Trophoblast cell (in vitro differentiated cells and primary cell): Measurements from ENCODE around the gene CHST11.

Experiments
- DNase-seq, 2 donors: peaks; one replicate each; pipeline ENCODE4 v3.0.0-alpha.2; 2016
- H2AFZ ChIP-seq: 2 replicates; pipeline ENCODE4 v1.6.1; 2013; ENCODE audit warnings: low read length, moderate library complexity, mild to moderate bottlenecking; ENCODE audit not compliant: insufficient read depth, poor library complexity
- H2AK5ac ChIP-seq: 2 replicates; pipeline ENCODE4 v1.6.1; 2013; ENCODE audit warnings: mild to moderate bottlenecking, low read length
- H2BK120ac ChIP-seq: 2 replicates; pipeline ENCODE4 v1.6.1; 2013; ENCODE audit warnings: low read length, mild to moderate bottlenecking, moderate library complexity; ENCODE audit not compliant: insufficient read depth, poor library complexity
- H2BK12ac ChIP-seq: 2 replicates; pipeline ENCODE4 v1.6.1; 2013; ENCODE audit warnings: mild to moderate bottlenecking, low read length, moderate library complexity
- H2BK5ac ChIP-seq: 2 replicates; pipeline ENCODE4 v1.6.1; 2013; ENCODE audit warnings: low read length, low read depth, moderate library complexity, mild to moderate bottlenecking; ENCODE audit not compliant: poor library complexity
- H3K14ac ChIP-seq: 2 replicates; pipeline ENCODE4 v1.6.1; 2013; ENCODE audit warnings: mild to moderate bottlenecking, low read length
- H3K18ac ChIP-seq: 2 replicates; pipeline ENCODE4 v1.6.1; 2013; ENCODE audit warnings: mild to moderate bottlenecking, low read length
- H3K23ac ChIP-seq: 2 replicates; pipeline ENCODE4 v1.6.1; 2013; ENCODE audit warnings: low read length
- H3K27ac ChIP-seq: 2 replicates; pipeline ENCODE4 v1.5.1; 2013; ENCODE audit warnings: low read depth, mild to moderate bottlenecking, inconsistent platforms, low read length, moderate library complexity
- H3K27me3 ChIP-seq: 2 replicates; pipeline ENCODE4 v1.6.1; 2013; ENCODE audit warnings: inconsistent platforms, mild to moderate bottlenecking, low read length, moderate library complexity; ENCODE audit not compliant: insufficient read depth
- H3K36me3 ChIP-seq, 2 experiments: 1 replicate in 1 of 2; 2 replicates in 1 of 2; pipeline ENCODE4 v1.6.1; 2013; ENCODE audit warnings: low read length in 2 of 2, mild to moderate bottlenecking in 2 of 2, moderate library complexity in 1 of 2; ENCODE audit not compliant: insufficient read depth in 2 of 2, control insufficient read depth in 1 of 2
- H3K4ac ChIP-seq: 2 replicates; pipeline ENCODE4 v1.6.1; 2013; ENCODE audit warnings: low read depth, mild to moderate bottlenecking, low read length, moderate library complexity
- H3K4me1 ChIP-seq, 2 experiments: 1 replicate in 1 of 2; 2 replicates in 1 of 2; pipeline ENCODE4 v1.6.1; 2013; ENCODE audit warnings: low read length in 2 of 2, mild to moderate bottlenecking in 2 of 2, moderate library complexity in 1 of 2; ENCODE audit not compliant: insufficient read depth in 2 of 2, control insufficient read depth in 1 of 2
- H3K4me2 ChIP-seq: 2 replicates; pipeline ENCODE4 v1.6.1; 2013; ENCODE audit warnings: inconsistent platforms, mild to moderate bottlenecking, low read length, moderate library complexity
- H3K4me3 ChIP-seq: 2 replicates; pipeline ENCODE4 v1.5.1; 2013; ENCODE audit warnings: mild to moderate bottlenecking, low read depth, low read length, inconsistent platforms
- H3K79me1 ChIP-seq: one replicate; pipeline ENCODE4 v1.6.1; 2013; ENCODE audit warnings: low read length
- H3K79me2 ChIP-seq: 2 replicates; pipeline ENCODE4 v1.6.1; 2013; ENCODE audit warnings: low read length, mild to moderate bottlenecking; ENCODE audit not compliant: control insufficient read depth, insufficient read depth, poor library complexity
- H3K9ac ChIP-seq: 2 replicates; pipeline ENCODE4 v1.6.1; 2013; ENCODE audit warnings: mild to moderate bottlenecking, low read length
- H3K9me3 ChIP-seq: 2 replicates; pipeline ENCODE4 v1.6.1; 2013; ENCODE audit warnings: low read depth, mild to moderate bottlenecking, control low read depth, inconsistent platforms, low read length; ENCODE audit not compliant: insufficient read depth
- H4K12ac ChIP-seq: 2 replicates; pipeline ENCODE4 v1.6.1; 2013; ENCODE audit warnings: low read depth, mild to moderate bottlenecking, low read length, moderate library complexity
- H4K8ac ChIP-seq: 2 replicates; pipeline ENCODE4 v1.6.1; 2013; ENCODE audit warnings: low read depth, mild to moderate bottlenecking, low read length, moderate library complexity
- H4K91ac ChIP-seq: one replicate; pipeline ENCODE4 v1.6.1; 2013; ENCODE audit warnings: low read depth, mild to moderate bottlenecking, low read length, moderate library complexity
- WGBS: extraction: QIAGEN DNeasy Blood & Tissue Kit; methylation state at CpG from one replicate; pipeline ENCODE4 v1.1.7; 2013; ENCODE audit warnings: missing lambda C conversion rate; ENCODE audit not compliant: insufficient read length, insufficient coverage; ENCODE audit errors: extremely low coverage; 5-methylcytosine and 5-hydroxymethylcytosine counted together

CHST11 gene

DNA sequence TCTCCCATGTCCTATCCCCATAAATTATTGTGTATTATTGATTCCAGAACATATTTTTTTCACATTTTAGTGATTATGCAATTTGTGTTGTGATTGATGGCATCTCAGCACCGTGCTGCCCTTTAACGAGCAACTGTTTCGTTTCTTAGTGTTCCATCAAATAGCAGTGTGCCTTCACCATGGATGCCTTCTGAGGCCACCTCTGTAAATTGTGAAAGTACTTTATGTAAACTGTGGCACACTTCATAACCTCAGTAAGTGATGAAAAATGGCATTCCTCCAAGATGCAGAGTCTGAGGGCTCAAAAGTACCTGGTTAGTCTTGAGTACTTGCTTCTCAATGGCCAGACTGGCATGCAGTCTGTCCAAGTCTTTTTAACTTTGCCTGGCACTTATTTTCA, 8.2 kb downstream of the CHST11 start:
- H2AFZ ChIP-seq: no peak overlapping the region

DNA sequence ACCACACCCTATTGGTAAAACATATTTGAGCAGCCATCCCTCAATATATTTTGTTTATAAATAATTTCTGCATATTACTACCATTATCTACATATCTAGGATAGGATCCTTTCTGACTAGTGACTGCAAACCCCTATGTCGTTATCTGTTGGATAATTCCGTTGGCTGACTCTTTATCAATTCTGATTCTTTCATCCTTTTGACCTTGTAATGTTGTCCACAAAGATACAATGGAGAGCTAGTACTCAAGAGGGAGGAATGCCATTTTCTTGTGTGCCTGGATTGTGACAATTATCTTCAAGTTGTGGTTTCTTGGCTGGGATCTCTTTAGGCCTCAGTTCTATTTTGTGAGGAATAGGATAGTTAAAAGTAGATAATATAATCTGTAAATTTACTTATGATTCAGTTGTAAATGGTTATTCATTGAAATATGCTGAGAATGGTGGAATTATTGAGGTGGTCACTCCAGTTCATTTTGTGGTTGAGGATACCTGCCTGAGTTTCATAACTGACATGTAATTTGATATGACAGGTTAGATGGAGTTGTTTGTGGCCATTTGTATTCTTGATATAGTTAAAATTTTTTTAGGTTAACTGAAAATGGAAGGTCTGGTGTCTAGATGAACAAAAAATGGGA, 10.1 kb downstream of the CHST11 start:
- H3K9me3 ChIP-seq: no peaks in the 10 kb centered on the region
- no peak overlapping the region for H3K18ac ChIP-seq
- H2BK120ac ChIP-seq: no peak overlapping the region
- no peak overlapping the region for H4K91ac ChIP-seq
- H3K79me2 ChIP-seq: no peaks in the 10 kb centered on the region
- no peak overlapping the region for H3K23ac ChIP-seq
- no peaks in the 10 kb centered on the region for H3K79me1 ChIP-seq
- H3K36me3 ChIP-seq: no peaks in the 10 kb centered on the region
- no peak overlapping the region for H3K27ac ChIP-seq
- no peak overlapping the region for H4K12ac ChIP-seq
- peaks cover 0 to 2% of the 10 kb centered on the region in 2 experiments for H3K4me1 ChIP-seq
- H4K8ac ChIP-seq: no peak overlapping the region
- no peak overlapping the region for H3K14ac ChIP-seq
- WGBS: no CpG with 5 or more reads among the region's 2 CpGs
- no peak overlapping the region for H2AK5ac ChIP-seq
- H3K4me3 ChIP-seq: no peak overlapping the region
- no peak overlapping the region for H2AFZ ChIP-seq
- H3K27me3 ChIP-seq: no peaks in the 10 kb centered on the region
- no peak overlapping the region for H3K4me2 ChIP-seq
- no peak for DNase-seq
- no peak overlapping the region for H2BK12ac ChIP-seq
- H3K4ac ChIP-seq: no peak overlapping the region
- no peak overlapping the region for H3K9ac ChIP-seq
- H2BK5ac ChIP-seq: no peak overlapping the region

More for the DNA sequence above, 8.2 kb downstream of the CHST11 start:
- H3K79me2 ChIP-seq: no peaks in the 10 kb centered on the region
- H4K8ac ChIP-seq: no peak overlapping the region
- no peak overlapping the region for H4K91ac ChIP-seq
- no peaks in the 10 kb centered on the region for H3K36me3 ChIP-seq
- H2BK5ac ChIP-seq: no peak overlapping the region
- H2BK120ac ChIP-seq: no peak overlapping the region
- no peak overlapping the region for H2BK12ac ChIP-seq
- no peaks in the 10 kb centered on the region for H3K79me1 ChIP-seq
- H2AK5ac ChIP-seq: no peak overlapping the region
- no peak overlapping the region for H3K14ac ChIP-seq
- WGBS: no CpG with 5 or more reads among the region's 3 CpGs
- H3K23ac ChIP-seq: no peak overlapping the region
- no peak for DNase-seq
- H3K4ac ChIP-seq: no peak overlapping the region
- H4K12ac ChIP-seq: no peak overlapping the region
- H3K18ac ChIP-seq: no peak overlapping the region
- H3K4me2 ChIP-seq: no peak overlapping the region
- H3K9me3 ChIP-seq: no peaks in the 10 kb centered on the region
- H3K27me3 ChIP-seq: no peaks in the 10 kb centered on the region
- H3K9ac ChIP-seq: no peak overlapping the region
- no peak overlapping the region for H3K4me3 ChIP-seq
- H3K4me1 ChIP-seq: peaks cover 7 to 8% of the 10 kb centered on the region in 2 experiments
- no peak overlapping the region for H3K27ac ChIP-seq

DNA sequence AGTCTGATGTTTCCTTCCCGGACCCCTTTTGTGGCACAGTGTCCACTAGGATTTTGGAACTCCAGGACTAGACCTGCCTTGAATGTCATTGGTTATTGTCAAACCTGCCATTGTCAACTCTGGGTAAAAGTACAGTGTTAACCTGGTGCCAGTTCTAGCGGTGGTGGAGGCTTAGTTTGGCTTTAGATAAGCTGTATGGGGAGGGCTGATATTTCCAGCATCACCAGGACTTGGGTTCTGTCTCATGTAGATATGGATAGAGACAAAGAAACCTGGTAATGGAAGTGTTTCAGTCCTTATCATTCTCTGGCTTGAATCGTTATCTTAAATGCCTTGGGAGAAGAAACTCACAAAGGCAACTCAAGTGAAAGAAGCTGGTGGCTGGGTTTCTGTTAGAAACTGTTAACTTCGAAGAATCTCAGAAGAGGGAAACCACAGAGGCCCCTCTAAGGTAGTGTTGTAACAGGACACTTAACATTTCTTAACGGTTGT, 10.6 kb downstream of the CHST11 start:
- Histone ChIP-seq H2BK120ac (no peak overlapping the region), H3K4me2 (no peak overlapping the region), H3K4me3 (no peak overlapping the region), H3K4ac (no peak overlapping the region), H3K27me3 (no peaks in the 10 kb centered on the region), H3K27ac (no peak overlapping the region), H3K36me3 (no peaks in the 10 kb centered on the region), H3K79me1 (no peaks in the 10 kb centered on the region), H3K18ac (no peak overlapping the region), H3K79me2 (no peaks in the 10 kb centered on the region), H2AK5ac (no peak overlapping the region), H2BK12ac (no peak overlapping the region), H2AFZ (no peak overlapping the region), H4K91ac (no peak overlapping the region), H3K9me3 (no peaks in the 10 kb centered on the region), H4K8ac (no peak overlapping the region), H3K9ac (no peak overlapping the region), H3K14ac (no peak overlapping the region), H3K4me1 (peaks cover 0 to 2% of the 10 kb centered on the region in 2 experiments), H2BK5ac (no peak overlapping the region), H3K23ac (no peak overlapping the region), H4K12ac (no peak overlapping the region)
- WGBS: no CpG with 5 or more reads among the region's 5 CpGs
- no peak for DNase-seq

DNA sequence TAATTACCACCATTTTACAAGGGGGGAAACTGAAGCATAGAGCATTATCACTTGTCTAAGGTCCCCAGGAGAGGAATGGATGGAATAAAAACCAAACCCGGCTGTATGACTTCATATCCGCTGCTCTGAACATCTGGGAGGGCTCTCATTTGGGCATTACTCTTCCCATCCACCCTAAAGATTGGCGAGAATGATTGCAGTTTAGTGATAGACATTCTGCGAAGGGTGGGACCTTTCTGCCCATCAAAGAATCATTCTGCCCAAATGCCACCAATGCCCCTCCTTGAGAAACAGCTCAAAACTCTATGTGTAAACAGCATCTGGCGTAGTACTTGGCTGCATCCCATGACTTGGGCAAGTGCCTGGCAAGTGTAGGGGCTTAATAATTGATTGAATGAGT, 11.6 kb downstream of the CHST11 start:
- no peak overlapping the region for H3K14ac ChIP-seq
- no peaks in the 10 kb centered on the region for H3K79me1 ChIP-seq
- H3K27ac ChIP-seq: no peak overlapping the region
- H4K8ac ChIP-seq: no peak overlapping the region
- no CpG with 5 or more reads among the region's 5 CpGs for WGBS
- no peak overlapping the region for H3K9ac ChIP-seq
- no peak overlapping the region for H3K4ac ChIP-seq
- no peak overlapping the region for H4K91ac ChIP-seq
- H2BK12ac ChIP-seq: no peak overlapping the region
- H3K36me3 ChIP-seq: no peaks in the 10 kb centered on the region
- no peak overlapping the region for H4K12ac ChIP-seq
- H2BK120ac ChIP-seq: no peak overlapping the region
- no peaks in the 10 kb centered on the region for H3K27me3 ChIP-seq
- no peaks in the 10 kb centered on the region for H3K9me3 ChIP-seq
- H3K4me3 ChIP-seq: no peak overlapping the region
- no peak overlapping the region for H3K23ac ChIP-seq
- H3K18ac ChIP-seq: no peak overlapping the region
- H2BK5ac ChIP-seq: no peak overlapping the region
- no peak for DNase-seq
- no peak overlapping the region for H2AK5ac ChIP-seq
- H3K79me2 ChIP-seq: no peaks in the 10 kb centered on the region
- H3K4me2 ChIP-seq: no peak overlapping the region
- H2AFZ ChIP-seq: no peak overlapping the region
- peaks cover 0 to 2% of the 10 kb centered on the region in 2 experiments for H3K4me1 ChIP-seq
